ENCODE measurements around the gene MYPN.
"Not testable (repeated sequence)": the region's sequence is repeated elsewhere in the genome, so short reads cannot be mapped to it uniquely, and the experiment has no call there.

The MYPN gene

GRCh38 chr10:68138526-68138925, 29.2 kb downstream of the MYPN start:
- DNase-seq = no peak

GRCh38 chr10:68139448-68140272, 30.4 kb downstream of the MYPN start:
- DNase-seq = no peak

GRCh38 chr10:68142761-68143160, 33.5 kb downstream of the MYPN start:
- no peak for DNase-seq

- no peak for DNase-seq
Measured at GRCh38 chr10:68144709-68145108, 35.4 kb downstream of the MYPN start.

- DNase-seq = no peak
Measured at GRCh38 chr10:68145705-68146104, 36.4 kb downstream of the MYPN start.

GRCh38 chr10:68146133-68146532, 36.8 kb downstream of the MYPN start:
- DNase-seq = no peak

GRCh38 chr10:68151453-68151852, 42.2 kb downstream of the MYPN start:
- DNase-seq = no peak

GRCh38 chr10:68153473-68154210, 44.4 kb downstream of the MYPN start:
- DNase-seq = no peak

- DNase-seq = no peak
Measured at GRCh38 chr10:68154211-68154497, 44.9 kb downstream of the MYPN start.

GRCh38 chr10:68155615-68156210, 46.4 kb downstream of the MYPN start:
- no peak for DNase-seq

GRCh38 chr10:68156373-68157185, 47.3 kb downstream of the MYPN start:
- peak; percentile 61 for DNase-seq

GRCh38 chr10:68157522-68157921, 48.2 kb downstream of the MYPN start:
- not testable (repeated sequence) for DNase-seq

GRCh38 chr10:68158031-68158430, 48.7 kb downstream of the MYPN start:
- DNase-seq = no peak

GRCh38 chr10:68163735-68164134, 54.4 kb downstream of the MYPN start:
- DNase-seq = no peak

GRCh38 chr10:68165643-68166042, 56.4 kb downstream of the MYPN start:
- DNase-seq = no peak

- no peak for DNase-seq
Measured at GRCh38 chr10:68166871-68167585, 57.7 kb downstream of the MYPN start.

- no peak for DNase-seq
Measured at GRCh38 chr10:68167586-68168189, 58.4 kb downstream of the MYPN start.

- no peak for DNase-seq
Measured at GRCh38 chr10:68171539-68172080, 62.3 kb downstream of the MYPN start.

GRCh38 chr10:68172324-68172723, 63.0 kb downstream of the MYPN start:
- no peak for DNase-seq

GRCh38 chr10:68175949-68176348, 66.7 kb downstream of the MYPN start:
- no peak for DNase-seq

- no peak for DNase-seq
Measured at GRCh38 chr10:68176797-68177196, 67.5 kb downstream of the MYPN start.

GRCh38 chr10:68178592-68178991, 69.3 kb downstream of the MYPN start:
- DNase-seq = no peak

All from activated gamma-delta T cell treated with Interleukin-2 at 50 U/mL for 16 hours (primary cell).